ENCODE data around the gene TMEM151B. TPM values are rescaled to one million over a fixed set of nuclear protein-coding genes. Genes with fewer than 3 reads are reported as not detected.

The TMEM151B gene
- total and polyA plus RNA-seq, 2 of the 13 experiments (the other 11 are each of a cell fraction or from before 2014, with no cell fraction given), result not detected

DNA sequence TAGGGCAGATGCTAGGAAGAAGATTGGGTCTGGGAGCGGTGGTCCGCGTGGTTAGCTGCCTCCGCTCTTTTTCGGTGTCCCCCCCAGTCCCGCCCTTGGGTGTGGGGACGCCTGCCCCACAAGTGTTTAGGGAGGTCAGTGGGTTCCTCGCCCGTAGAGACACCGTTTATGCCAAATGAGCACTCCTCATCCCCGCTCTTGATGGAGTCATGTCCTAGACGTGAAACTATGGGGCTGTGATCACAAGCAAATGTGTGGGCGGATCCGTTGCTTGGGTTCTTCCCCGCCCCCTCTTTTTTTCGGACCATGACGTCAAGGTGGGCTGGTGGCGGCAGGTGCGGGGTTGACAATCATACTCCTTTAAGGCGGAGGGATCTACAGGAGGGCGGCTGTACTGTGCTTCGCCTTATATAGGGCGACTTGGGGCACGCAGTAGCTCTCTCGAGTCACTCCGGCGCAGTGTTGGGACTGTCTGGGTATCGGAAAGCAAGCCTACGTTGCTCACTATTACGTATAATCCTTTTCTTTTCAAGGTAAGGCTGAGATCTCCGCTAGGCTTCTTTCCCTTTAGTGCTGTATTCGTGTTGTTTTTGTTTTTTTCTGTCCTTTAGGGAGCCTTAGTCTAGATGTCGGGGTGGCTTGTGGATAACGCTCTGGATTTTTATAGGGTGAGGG is 23.4 kb upstream of the TMEM151B start, which contains the start of gene HSP90AB1 (continued):
- TF ChIP-seq DPF2 (CRISPR knock-in tag; IDR thresholded peaks at IDR 0.05; ENCODE audit: borderline replicate concordance, low read depth) (peak; percentile 35; the same call in 1 of the 2 replicates), DR1 (CRISPR knock-in tag; IDR thresholded peaks at IDR 0.05) (peak; percentile 99), ZNF446 (CRISPR knock-in tag; IDR thresholded peaks at IDR 0.05) (peak; percentile 89), ZSCAN25 (CRISPR knock-in tag; IDR thresholded peaks at IDR 0.05) (peak; percentile 45; the same call in 1 of the 2 replicates), CENPT (CRISPR knock-in tag; IDR thresholded peaks at IDR 0.05; ENCODE audit: low read depth) (no peak), ZNF558 (CRISPR knock-in tag; IDR thresholded peaks at IDR 0.05; ENCODE audit: borderline replicate concordance) (0 out of 2 replicates have a peak, but pooled peaks have one; percentile 45), FOXK1 (CRISPR knock-in tag; IDR thresholded peaks at IDR 0.05; ENCODE audit: borderline replicate concordance, low read depth) (peak; percentile 68; the same call in 1 of the 2 replicates), ZNF30 (CRISPR knock-in tag; IDR thresholded peaks at IDR 0.05) (no peak), CAMTA2 (CRISPR knock-in tag; IDR thresholded peaks at IDR 0.05; ENCODE audit: borderline replicate concordance) (0 out of 2 replicates have a peak, but pooled peaks have one; percentile 1), FOXA3 (CRISPR knock-in tag; IDR thresholded peaks at IDR 0.05) (peak; percentile 86), ZNF230 (CRISPR knock-in tag; IDR thresholded peaks at IDR 0.05) (0 out of 2 replicates have a peak, but pooled peaks have one; percentile 59), KLF12 (CRISPR knock-in tag; IDR thresholded peaks at IDR 0.05; ENCODE audit: borderline replicate concordance) (peak; percentile 79; the same call in 1 of the 2 replicates), ZNF431 (CRISPR knock-in tag; IDR thresholded peaks at IDR 0.05; ENCODE audit: borderline replicate concordance, low read depth) (no peak; the same call in 1 of the 2 replicates), ZBTB8A (CRISPR knock-in tag; IDR thresholded peaks at IDR 0.05; ENCODE audit: borderline replicate concordance, low read depth) (no peak; the same call in 1 of the 2 replicates), ZNF7 (CRISPR knock-in tag; IDR thresholded peaks at IDR 0.05) (peak; percentile 6; the same call in 1 of the 2 replicates), ZNF629 (CRISPR knock-in tag; conservative IDR thresholded peaks at IDR 0.05) (peak; percentile 58; the same call in 1 of the 2 replicates), ZNF674 (CRISPR knock-in tag; IDR thresholded peaks at IDR 0.05; ENCODE audit: low read depth) (peak; percentile 70; the same call in 1 of the 2 replicates)
- TF ChIP-seq, protein P1, sequence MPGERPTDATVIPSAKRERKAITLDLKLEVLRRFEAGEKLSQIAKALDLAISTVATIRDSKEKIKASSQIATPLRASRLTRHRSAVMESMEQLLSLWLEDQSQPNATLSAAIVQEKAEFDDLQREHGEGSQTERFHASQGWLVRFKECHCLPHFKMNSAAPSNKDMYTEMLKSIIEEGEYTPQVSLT (CRISPR knock-in tag; IDR thresholded peaks at IDR 0.05; ENCODE audit: borderline replicate concordance, low read depth), result no peak; the same call in 1 of the 2 replicates
- TF ChIP-seq, protein P2, sequence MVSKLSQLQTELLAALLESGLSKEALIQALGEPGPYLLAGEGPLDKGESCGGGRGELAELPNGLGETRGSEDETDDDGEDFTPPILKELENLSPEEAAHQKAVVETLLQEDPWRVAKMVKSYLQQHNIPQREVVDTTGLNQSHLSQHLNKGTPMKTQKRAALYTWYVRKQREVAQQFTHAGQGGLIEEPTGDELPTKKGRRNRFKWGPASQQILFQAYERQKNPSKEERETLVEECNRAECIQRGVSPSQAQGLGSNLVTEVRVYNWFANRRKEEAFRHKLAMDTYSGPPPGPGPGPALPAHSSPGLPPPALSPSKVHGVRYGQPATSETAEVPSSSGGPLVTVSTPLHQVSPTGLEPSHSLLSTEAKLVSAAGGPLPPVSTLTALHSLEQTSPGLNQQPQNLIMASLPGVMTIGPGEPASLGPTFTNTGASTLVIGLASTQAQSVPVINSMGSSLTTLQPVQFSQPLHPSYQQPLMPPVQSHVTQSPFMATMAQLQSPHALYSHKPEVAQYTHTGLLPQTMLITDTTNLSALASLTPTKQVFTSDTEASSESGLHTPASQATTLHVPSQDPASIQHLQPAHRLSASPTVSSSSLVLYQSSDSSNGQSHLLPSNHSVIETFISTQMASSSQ (IDR thresholded peaks at IDR 0.05; ENCODE audit: low read depth), result no peak
- TF ChIP-seq, protein P2 (CRISPR knock-in tag; IDR thresholded peaks at IDR 0.05; ENCODE audit: borderline replicate concordance), result 0 out of 2 replicates have a peak, but pooled peaks have one; percentile 16
- TF ChIP-seq, protein P3, sequence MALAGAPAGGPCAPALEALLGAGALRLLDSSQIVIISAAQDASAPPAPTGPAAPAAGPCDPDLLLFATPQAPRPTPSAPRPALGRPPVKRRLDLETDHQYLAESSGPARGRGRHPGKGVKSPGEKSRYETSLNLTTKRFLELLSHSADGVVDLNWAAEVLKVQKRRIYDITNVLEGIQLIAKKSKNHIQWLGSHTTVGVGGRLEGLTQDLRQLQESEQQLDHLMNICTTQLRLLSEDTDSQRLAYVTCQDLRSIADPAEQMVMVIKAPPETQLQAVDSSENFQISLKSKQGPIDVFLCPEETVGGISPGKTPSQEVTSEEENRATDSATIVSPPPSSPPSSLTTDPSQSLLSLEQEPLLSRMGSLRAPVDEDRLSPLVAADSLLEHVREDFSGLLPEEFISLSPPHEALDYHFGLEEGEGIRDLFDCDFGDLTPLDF (CRISPR knock-in tag; IDR thresholded peaks at IDR 0.05), result peak; percentile 73
- TF ChIP-seq, protein P4, sequence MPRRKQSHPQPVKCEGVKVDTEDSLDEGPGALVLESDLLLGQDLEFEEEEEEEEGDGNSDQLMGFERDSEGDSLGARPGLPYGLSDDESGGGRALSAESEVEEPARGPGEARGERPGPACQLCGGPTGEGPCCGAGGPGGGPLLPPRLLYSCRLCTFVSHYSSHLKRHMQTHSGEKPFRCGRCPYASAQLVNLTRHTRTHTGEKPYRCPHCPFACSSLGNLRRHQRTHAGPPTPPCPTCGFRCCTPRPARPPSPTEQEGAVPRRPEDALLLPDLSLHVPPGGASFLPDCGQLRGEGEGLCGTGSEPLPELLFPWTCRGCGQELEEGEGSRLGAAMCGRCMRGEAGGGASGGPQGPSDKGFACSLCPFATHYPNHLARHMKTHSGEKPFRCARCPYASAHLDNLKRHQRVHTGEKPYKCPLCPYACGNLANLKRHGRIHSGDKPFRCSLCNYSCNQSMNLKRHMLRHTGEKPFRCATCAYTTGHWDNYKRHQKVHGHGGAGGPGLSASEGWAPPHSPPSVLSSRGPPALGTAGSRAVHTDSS (CRISPR knock-in tag; conservative IDR thresholded peaks at IDR 0.05), result peak; percentile 96; the same call in 1 of the 2 replicates

Measured in HepG2 (cell line).